ENCODE data around the gene CAMK4.

Gene CAMK4

DNA sequence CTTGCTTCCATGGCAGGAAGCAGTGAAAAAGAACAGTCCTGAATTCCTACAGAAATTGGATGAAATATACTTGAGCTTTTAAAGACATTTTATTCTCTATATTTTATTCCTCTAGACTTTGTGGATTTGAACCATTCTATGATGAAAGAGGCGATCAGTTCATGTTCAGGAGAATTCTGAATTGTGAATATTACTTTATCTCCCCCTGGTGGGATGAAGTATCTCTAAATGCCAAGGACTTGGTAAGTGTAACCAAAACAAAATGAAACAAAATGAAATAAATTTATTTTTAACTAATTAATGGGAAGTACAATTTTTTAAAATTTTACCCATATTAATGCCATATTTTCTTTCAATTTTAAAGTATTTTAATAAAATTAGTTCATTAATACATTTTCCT, 254.1 kb downstream of the CAMK4 start:
- DNase-seq (ENCODE audit: low read depth in 2 of 3, low spot score in 1 of 3), result no peak

DNA sequence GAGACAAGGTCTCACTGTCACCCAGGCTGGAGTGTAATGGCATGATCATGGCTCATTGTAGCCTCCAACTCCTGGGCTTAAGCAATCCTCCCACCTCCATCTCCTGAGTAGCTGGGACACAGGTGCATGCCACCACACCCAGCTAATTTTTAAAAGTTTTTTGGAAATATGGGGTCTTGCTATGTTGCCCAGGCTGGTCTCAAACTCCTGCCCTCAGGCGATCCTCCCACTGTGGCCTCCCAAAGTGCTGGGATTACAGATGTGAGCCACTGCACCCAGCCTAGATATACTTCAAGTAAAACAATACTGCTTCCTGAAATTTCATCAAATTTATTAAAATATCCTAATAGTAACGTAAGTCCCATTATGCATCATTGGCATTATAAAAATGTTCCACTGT, 254.7 kb downstream of the CAMK4 start:
- no peak for DNase-seq (ENCODE audit: low read depth in 2 of 3, low spot score in 1 of 3)

DNA sequence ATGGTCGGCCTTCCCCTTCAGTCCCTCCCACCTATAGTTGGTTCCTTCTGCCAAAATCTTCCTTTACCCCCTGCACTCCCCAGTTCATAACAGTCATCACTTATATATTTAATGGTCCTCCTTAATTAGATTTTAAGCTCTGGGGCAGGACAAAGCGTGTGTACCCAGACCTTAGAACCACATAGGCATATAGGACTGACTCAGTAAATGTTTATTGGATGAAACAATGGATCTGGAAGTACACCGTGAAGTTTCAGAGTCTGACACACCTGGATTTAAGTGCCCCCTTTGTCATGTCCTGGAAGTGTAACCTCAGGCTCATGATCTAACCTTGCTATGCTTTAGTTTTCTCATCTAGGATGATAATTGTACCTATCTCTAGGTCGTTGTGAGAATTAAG, 256.2 kb downstream of the CAMK4 start:
- DNase-seq (ENCODE audit: low read depth in 2 of 3, low spot score in 1 of 3), result no peak

DNA sequence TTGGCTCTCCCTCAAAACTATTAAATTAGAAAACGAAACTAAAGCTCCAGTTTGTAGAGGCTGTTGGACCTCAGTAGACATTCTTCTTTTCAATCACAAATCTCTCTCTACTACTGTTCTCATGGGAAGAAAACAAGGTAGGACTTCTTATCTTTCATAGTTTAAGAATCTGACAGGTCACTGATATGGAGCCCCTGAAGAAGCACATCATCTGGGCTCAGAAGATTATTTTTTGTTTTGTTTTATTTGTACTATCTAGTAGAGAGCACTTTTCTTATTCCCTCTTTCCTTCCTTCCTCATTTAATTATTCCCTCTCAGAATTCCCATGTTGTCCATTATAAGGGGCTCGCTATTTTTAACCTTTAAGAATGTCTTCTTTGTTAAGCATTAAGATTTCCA, 261.9 kb downstream of the CAMK4 start:
- no peak for DNase-seq (ENCODE audit: low read depth in 2 of 3, low spot score in 1 of 3)

DNA sequence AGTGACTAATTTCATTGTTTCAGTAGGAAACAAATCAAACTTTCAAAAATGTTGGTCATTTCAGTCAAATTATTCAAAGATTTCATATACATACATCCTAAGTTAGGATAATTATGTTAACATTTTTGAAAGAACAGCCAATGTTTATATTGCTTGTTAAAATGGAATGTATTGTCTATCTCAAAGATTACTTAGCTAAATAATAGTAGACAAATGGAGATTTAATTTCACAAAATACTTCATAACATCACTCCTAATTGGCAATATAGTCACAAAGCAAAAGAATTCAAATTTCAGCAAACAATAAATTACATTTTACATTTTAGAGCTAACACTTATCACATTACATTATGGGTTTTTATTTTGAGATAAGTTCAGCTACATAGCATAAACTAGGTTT, 262.7 kb downstream of the CAMK4 start:
- no peak for DNase-seq (ENCODE audit: low read depth in 2 of 3, low spot score in 1 of 3)

DNA sequence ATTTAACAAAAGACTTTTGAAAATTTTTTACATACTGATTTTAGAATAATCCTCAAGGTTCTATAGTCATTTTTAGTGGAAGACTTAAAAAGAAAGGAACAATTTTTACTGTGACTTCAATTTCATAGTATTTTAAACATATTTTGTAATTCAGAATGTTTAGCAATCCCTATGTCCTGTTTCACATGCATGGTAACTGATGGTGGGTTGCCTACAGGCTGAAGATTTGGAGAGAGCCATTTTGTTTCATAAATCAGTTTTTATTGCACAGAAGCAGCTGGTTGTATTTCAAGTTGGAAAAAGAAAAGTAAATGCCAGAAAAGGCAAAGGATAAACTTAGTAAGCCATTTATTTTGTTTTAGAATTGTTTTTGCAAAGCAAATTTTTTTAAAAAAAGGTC, 264.2 kb downstream of the CAMK4 start:
- DNase-seq (ENCODE audit: low read depth in 2 of 3, low spot score in 1 of 3), result no peak

DNA sequence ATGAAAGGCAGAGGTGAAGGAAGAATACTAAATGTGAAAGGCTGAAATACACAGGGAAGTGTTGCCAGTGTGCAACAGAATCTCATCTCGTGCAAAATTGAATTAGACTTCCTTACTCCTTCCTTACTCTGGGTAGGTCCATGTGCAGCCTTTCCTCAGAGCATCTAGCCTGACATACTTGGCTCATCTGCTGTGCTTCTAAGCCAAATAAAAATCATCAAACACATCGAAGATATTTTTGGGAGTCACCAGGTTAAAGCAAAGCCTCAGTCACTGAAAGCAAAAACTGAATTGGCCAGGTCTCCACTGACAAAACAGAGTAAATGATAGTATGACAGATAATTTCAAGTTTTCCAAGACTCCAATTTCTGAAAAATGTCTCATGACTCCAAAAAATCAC, 268.8 kb downstream of the CAMK4 start:
- no peak for DNase-seq (ENCODE audit: low read depth in 2 of 3, low spot score in 1 of 3)

DNA sequence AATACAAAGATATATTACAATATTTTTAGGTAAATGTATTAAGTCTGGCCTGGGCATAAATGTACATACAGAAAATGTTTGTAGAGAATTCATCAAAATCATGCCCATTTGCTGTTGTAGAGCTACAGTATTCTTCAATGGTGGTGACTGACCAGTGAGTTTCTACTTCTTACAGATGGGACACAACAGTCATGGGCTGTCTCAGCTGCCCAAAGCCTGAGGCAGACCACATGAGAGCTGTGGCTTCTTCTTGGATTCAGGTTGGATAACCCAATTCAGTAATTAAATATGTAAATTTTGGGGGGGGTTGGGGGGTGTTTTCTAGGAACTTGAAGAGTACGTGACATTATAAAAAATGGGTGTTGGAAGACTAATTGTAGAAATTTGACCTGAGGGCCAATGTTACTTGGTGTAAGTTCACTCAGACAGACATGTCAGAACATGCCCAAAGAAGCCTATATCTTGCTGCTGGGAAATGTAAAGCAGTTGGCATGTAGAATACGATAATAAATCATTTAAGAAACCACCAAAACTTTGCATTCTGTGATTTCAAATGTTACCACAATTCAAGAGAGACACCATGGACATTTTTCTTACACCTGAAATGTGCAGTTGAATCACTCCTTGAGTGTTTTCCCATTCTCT, 270.3 kb downstream of the CAMK4 start:
- no peak for DNase-seq (ENCODE audit: low read depth in 2 of 3, low spot score in 1 of 3)

DNA sequence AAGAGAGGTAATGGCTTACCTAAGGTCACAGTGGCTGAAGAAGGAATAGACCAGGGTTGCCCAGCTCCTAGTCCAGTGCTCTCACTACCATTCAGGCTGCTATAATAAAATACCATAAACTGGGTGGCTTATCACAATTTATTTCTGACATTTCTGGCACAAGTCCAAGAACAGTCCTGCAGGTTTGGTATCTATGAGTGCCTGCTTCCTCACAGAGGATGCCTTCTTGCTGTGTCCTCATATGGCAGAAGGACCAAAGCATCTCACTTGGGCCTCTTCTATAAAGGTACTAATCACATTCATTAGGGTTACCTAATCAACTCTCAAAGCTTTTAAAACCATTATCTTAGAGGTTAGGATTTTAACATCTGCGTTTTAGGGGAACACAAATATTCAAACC, 271.0 kb downstream of the CAMK4 start:
- DNase-seq (ENCODE audit: low read depth in 2 of 3, low spot score in 1 of 3), result no peak

DNA sequence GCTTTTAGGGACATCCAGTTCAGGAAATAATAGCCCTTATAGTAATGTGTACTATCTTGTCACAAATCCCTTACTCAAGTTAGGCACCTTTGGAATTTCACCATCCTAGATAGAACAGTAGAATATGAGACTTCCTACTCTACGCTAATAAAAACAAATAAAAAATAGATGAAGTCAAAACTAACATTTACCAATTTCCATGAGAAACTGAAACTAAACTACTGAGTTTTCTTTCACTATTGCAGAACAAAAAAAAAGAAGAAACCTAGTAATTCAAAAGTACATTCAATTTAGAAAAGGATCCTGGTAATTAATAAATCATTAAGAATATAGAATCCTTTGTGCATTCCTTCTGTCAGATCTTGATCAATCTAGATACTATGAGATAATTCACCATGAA, 274.2 kb downstream of the CAMK4 start:
- DNase-seq (ENCODE audit: low read depth in 2 of 3, low spot score in 1 of 3), result no peak

DNA sequence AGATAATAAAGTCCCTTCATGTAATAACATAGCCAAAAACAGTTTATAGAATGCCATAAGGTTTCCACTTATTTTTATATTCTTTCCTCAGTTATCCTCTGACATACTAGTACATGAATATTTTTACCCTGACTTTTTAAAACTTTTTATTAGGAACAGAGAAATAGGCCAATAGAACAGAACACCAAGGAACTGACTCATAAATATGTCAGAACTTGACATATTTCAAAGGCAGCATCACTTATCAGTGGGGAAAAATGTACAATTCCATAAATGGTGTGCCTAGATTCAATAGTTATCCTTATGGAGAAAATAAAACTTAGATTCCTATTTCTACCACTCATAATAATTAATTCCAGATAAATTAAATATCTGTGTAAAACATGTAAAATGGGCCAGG, 278.8 kb downstream of the CAMK4 start:
- no peak for DNase-seq (ENCODE audit: low read depth in 2 of 3, low spot score in 1 of 3)

DNA sequence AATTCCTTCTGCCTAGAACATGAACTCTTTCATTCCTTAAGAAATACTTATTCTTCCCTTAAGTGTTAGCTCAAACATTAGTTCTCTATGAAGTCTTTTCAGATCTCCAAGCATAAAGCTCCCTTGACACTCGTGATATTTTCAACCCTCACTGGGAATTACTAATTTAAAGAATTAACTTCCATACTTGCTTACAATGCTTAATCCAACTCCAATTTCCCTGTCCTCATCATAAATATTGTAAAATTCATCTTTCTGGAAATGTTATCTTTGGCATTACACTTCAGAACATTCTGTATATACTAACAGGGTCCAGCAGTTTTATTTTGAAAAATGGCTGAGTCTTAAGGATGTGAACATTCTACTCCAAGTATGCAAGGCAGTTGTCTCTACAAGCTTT, 280.9 kb downstream of the CAMK4 start:
- no peak for DNase-seq (ENCODE audit: low read depth in 2 of 3, low spot score in 1 of 3)

DNA sequence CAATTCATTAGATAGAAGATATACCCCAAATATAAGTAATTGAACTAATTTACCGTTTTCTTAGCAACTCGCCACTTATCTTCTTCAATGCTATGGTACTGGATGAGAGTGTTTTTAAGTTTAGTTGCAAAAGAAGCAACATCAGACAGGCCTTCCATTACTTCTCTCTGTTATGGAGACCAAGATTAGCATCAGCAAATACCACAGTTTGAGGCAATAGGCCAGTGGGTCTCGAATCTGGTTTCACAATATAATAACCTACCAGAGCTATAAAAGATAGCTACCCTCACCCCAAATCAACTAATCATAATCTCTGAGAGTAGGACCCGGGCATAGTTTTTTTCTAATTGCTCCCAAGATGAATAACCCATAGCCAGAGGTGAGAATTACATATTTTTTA, 283.1 kb downstream of the CAMK4 start:
- no peak for DNase-seq (ENCODE audit: low read depth in 2 of 3, low spot score in 1 of 3)

DNA sequence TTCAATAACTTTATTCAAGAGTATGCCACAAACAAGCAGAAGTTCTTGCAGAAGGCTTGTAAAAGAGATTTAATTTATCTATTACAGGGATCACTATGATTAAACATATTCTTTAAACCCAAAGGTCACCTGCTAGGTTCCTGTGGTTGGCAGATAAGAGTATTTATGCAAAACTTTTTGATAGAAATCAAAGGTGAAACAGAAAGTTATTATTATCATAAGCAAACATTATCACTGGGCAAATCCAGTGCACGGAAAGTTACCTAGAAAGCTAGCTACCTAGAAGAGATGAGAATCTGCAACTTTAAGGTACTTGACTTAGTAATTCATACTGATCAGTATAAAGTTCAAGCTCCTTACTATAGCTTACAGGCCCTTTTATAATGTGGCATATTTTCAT, 284.9 kb downstream of the CAMK4 start:
- DNase-seq (ENCODE audit: low read depth in 2 of 3, low spot score in 1 of 3), result no peak

DNA sequence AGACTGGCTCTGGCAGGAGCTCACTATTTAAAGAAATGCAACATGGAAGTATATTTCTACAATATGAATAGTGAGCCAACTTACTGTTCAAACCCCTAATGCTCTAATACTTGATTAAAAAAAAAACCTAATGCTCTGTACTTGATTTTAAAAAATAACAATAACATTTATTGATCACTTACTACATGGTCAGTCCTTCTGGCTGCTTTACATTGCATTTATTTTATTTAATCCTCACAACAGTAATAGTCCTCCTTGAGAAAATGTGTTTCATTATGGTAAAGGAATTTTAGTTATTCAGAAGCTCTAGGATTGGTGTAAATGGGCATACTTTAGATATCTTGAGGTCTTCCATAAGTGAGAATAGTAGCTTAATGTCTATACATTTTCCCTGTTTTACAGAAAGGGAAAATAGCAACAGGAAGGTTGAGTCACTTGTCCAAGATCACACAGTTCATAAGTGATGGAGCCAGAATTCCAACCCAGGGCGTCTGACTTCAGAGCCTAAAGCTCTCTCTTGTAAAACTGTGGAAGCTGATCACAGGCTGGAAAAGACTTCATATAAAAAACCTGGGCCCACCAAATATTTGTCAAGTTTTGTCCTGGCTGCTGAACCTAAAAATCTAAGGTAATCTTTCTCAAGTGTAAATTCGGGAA, 287.1 kb downstream of the CAMK4 start:
- no peak for DNase-seq (ENCODE audit: low read depth in 2 of 3, low spot score in 1 of 3)

DNA sequence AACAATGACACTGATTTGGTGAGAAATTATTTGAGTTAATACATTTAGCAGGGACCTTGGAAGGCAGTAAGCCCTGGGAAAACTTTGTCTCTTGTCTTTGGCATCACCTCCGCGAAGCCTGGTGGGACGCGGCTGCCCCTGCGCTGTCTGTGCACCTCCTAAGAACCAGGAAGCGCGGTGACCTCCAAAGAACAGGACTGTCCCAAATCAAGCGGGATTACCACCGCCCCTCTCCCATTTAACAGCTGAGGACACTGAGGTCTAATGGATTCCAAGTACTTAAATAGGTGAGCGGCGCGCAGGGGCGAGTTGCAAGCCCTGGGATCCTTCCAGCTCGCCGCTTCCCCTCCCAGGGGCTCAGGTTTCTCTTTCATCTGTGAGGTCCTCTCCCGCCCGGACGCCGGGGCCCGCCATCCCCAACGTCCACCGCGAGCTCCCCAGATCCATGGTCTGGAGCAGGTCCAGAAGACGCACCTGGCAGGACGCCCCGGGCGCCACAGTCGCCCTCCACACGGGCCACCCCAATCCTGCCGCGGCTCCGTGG, 287.7 kb downstream of the CAMK4 start:
- DNase-seq (ENCODE audit: low read depth in 2 of 3, low spot score in 1 of 3), result peak in 1 of 3 donors; percentile 14

DNA sequence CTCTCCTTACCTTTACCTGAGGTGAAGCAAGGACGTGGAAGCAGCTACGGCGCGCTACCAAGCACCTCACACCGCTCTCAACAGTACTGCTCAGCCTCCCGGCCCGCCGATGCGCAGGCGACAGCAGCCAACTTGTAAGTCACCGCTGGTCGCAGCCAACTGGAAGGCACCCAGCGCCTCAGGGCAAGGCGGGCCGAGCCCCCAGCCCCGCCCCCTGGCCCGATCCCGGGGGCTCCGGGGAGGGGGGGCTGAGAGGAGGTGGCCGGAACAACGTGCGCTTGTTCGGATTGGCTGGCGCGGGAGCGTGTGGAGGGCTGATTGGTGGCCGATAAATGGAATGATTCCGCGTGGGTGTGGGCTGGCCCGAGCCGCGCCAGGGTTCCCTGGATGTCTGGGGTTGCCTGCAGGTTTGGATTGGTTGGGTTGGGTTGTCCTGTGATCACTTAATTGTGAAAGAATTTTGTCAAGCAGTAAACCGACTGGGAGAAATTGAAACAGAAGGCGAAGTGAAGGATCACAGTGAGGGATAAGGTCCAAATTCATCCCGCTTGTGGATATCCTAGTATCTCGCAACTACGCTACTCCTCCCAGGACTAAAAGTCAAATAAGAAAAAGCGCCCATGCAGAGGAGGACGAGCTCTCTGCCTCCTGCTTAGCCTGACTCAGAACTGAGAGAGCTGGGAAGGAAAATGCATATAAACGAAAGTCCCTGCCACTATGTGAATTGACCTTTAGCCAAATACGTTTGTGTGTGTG, 288.4 kb downstream of the CAMK4 start, which contains the start of gene STARD4:
Gene STARD4 (minus strand): TSS at position 161 of the 756 bp plus-strand sequence. CDS start 5,102 bp downstream, outside the sequence.
- DNase-seq (ENCODE audit: low read depth in 2 of 3, low spot score in 1 of 3), result peak; percentile 88 to 92 (median 90)

DNA sequence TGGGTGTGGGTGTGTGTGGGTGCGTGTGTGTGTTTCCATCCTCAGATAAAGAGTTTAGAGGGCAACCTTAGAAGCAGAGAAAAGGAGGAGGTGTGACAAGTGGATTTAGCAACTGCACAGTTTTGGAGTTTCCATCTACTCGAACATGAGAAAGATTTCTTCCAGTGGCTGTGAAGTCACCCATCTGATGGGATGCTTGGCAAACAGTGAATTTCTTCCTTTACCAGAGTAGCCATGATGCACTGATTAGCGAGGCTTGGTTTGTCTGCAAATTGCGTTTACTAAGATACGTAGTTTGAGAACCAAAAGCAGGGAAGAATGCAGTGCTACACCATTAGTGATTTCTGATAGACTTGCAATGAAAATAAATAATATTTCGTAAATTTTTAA, 288.9 kb downstream of the CAMK4 start:
- DNase-seq (ENCODE audit: low read depth in 2 of 3, low spot score in 1 of 3), result no peak

DNA sequence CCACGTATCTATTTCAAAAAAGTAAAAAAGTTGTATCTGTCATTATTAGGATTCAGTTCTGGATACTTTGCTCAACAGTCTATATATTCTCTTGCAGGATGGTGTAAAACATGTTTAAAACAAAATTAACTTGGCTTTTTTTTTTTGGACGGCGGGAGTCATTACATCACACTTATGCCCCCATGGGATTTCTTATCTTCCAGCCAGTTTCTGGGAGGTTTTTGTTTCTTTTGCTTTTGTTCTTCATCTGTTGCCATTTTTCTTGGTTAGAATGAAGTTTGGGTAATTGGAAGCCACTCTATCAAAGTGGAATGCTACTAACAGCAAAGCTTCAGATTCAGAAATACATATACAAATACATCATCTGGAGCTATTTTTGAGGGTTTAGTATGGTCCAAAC, 289.9 kb downstream of the CAMK4 start:
- no peak for DNase-seq (ENCODE audit: low read depth in 2 of 3, low spot score in 1 of 3)

DNA sequence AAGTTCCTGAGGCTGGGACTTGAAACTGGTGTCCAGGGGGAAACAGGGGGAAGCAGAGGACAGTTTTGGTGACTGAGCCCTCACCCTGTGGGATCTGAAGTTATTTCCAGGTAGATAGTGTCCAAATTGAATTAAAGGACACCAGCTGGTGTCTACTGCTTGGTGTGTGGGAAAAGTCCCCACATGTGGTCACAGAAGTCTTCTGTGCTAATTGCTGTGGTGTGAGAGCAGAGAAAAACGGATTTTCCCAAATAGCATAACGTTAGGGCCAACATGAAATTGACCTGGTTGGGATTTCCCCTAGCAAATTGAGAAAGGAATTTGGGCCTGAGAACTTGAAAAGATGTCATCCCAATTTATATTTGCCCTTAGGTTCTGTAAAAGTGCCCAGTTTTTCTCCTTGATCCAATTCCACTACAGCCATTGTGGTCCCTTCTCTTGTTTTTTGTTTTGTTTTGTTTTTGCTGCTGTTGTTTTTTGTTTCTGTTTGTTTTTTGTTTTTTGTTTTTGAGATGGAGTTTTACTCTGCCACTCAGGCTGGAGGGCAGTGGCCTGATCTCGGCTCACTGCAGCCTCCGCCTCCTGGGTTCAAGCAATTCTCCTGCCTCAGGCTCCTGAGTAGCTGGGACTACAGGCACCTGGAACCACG, 293.8 kb downstream of the CAMK4 start:
- no peak for DNase-seq (ENCODE audit: low read depth in 2 of 3, low spot score in 1 of 3)

DNA sequence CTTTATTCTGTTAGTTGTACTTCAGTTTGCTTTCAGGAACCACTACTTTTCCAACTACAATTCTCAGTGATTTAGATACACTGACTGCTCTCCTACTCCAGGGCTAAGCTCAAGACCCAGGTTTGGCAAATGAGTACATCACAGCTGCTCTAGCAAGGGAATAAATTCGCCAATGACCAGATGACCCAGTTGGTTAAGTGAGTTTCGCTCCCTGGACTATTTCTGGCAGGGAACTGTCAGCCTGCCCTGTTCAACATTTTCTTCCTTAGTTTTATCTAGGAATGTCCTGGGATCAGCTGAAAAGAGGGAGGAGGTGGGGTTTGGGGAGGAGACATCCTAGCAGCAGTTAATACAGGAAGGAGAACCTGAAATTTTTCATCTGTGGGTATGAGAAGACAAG, 294.6 kb downstream of the CAMK4 start:
- no peak for DNase-seq (ENCODE audit: low read depth in 2 of 3, low spot score in 1 of 3)

DNA sequence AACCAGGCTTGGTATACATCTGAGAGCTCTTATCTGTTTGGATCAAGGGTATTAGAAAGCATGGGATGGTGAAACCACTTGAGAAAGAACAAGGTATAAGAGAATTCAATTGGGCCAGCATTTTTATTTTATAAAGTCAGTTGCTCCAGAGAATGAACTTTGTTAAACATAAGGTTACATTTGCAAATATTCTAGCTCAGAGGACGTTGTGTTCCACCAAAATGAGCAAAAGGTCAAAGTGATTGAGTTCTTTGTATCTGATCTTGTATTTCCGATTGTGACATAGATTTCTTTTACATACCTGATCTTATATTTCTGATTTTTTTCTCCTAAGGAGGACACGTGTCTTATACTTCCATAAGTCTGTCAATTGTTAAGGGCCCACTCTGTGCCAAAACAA, 296.7 kb downstream of the CAMK4 start:
- no peak for DNase-seq (ENCODE audit: low read depth in 2 of 3, low spot score in 1 of 3)

All from stimulated activated CD4-positive, alpha-beta T cell treated with anti-CD3 and anti-CD28 coated beads, Interleukin-12 subunit alpha, Interleukin-12 subunit beta, amount 100 ng/mL, for 48 hours (primary cell).